ENCODE measurements around the gene MRI1.
"Not testable (repeated sequence)": the region's sequence is repeated elsewhere in the genome, so short reads cannot be mapped to it uniquely, and the experiment has no call there.

MRI1 gene

DNA sequence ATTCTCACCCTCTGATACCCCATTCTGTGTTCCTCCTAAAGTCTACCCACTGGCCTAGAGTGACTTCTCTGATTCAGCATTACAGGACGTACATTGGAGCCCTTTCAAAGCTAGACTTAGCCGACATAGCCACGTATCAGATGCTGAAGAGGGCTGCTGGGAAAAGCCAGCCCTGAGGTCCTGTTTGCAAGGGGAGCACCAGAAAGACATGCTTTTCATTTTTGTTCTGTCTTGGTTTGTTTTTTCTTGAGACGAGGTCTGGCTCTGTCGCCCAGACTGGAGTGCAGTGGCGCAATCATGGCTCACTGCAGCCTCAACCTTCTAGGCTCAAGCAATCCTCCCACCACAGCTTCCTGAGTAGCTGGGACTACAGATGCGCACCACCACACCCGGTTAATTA is 24.7 kb downstream of the MRI1 start:
- in situ Hi-C loops (cut with MboI; ENCODE audit: low sequenced_read_pairs) = no loop called here

DNA sequence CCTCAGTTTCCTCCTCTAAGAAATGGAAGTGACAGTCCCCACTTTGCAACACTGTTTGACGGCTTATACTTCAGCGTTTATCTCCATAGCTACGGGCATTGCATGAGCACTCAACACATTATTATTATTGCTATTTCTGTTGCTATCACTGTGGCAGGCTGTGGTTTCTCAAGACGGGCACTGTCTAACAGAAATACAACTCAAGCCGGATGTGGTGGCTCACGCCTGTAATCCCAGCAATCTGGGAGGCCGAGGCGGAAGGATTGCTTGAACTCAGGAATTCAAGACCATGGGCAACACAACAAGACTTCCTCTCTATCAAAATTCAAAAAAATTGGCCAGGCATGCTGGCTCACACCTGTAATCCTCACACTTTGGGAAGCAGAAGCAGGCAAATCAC is 26.0 kb downstream of the MRI1 start:
- in situ Hi-C loops (cut with MboI; ENCODE audit: low sequenced_read_pairs) = no loop called here

DNA sequence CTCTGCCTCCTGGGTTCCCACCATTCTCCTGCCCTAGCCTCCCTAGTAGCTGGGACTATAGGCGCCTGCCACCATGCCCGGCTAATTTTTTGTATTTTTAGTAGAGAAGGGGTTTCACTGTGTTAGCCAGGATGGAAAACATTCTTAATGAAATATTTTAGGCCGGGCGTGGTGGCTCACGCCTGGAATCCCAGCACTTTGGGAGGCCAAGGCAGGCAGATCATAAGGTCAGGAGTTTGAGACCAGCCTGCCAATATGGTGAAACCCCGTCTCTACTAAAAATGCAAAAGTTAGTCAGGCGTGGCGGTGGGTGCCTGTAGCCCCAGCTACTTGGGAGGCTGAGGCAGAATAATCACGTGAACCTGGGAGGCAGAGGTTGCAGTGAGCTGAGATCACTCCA is 29.0 kb downstream of the MRI1 start:
- in situ Hi-C loops (cut with MboI; ENCODE audit: low sequenced_read_pairs) = not testable (repeated sequence)

DNA sequence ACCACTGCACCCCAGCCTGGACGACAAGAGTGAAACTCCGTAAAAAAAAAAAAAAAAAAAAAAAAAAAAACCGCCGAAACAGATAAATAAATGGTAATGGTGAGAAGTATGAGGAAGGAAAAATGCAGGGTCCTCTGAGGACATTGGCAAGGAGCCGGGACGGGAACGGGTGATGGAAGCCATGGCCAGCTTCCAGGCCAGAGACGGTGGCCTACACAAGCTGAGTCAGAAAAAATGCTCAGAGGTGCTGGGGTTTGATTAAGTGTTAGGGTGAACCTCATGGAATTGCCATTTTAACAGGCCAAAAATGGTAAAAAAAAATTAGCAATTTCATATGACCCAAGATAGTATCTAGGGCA is 30.1 kb downstream of the MRI1 start:
- in situ Hi-C loops (cut with MboI; ENCODE audit: low sequenced_read_pairs) = no loop called here

DNA sequence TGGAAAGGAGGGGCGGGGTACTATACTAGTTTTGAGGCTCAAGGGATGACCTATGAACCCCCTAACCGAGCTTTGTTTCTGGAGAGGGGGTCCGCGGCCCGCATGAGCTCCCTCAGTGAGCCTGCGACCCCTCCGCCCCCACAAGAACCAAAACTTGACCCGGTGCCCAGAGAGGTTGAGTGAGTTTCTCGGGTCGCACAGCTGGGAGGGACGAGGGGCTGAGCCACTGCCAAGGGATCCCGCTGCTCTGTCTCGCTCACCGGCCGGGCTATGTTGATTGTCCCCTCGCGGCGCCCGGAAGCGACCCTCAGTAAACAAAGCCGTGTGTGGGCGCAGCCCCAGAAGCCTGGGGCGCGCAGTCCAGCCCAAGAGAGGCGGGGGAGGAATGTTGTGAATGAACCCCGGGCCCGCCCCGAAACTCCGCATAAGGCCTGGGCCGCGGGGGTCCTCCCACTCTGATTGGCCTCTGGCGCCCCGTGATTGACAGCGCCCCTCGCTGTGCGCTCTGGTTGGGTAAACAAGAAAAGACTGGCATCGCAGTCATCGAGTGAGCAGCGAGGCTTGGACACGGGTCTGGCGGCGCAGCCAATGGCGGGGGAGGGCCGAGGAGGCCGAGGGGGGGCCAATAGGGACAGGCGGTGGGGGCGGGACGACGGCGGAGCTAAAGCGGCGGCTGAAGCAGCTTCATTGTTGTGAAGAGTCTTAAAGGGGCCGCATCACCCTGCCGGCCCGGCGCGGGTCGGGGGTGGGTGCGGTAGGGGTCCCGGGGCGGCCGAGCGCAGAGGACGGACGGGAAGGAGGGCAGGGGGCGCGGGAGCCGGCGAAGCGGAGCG is 30.7 kb downstream of the MRI1 start, which contains the start of gene ZSWIM4:
Gene ZSWIM4, plus strand, starts transcription at position 687 of the 833 bp plus-strand sequence. CDS start 206 bp downstream, outside the sequence.
- in situ Hi-C loops (cut with MboI; ENCODE audit: low sequenced_read_pairs) = no loop called here

DNA sequence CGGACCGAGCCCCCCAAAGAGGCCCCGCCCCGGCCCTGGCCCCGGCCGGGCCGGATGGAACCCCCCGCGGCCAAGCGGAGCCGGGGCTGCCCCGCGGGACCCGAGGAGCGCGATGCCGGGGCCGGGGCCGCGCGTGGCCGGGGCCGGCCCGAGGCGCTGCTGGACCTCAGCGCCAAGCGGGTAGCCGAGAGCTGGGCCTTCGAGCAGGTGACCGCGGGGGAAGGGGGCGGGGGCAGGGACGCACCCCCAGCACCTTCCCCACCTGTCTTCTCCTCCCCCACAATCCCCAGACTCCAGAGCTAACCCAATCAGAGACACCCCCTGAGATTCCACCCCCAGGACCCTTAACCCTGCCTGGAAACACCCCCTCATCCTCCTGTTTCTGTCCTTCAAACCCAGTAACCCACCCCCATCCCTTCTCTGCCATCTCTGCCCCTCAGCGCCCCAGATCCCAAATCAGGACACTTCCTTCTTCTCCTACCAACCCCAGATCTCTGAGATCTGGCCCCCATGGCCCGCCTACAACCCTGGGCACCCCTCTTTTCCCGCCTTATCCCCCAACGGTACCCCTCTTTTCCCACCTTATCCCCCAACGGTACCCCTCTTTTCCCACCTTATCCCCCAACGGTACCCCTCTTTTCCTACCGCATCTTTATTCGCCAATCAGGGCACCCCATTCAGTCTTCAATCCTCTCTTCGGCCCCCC is 31.4 kb downstream of the MRI1 start:
- in situ Hi-C loops (cut with MboI; ENCODE audit: low sequenced_read_pairs) = no loop called here

DNA sequence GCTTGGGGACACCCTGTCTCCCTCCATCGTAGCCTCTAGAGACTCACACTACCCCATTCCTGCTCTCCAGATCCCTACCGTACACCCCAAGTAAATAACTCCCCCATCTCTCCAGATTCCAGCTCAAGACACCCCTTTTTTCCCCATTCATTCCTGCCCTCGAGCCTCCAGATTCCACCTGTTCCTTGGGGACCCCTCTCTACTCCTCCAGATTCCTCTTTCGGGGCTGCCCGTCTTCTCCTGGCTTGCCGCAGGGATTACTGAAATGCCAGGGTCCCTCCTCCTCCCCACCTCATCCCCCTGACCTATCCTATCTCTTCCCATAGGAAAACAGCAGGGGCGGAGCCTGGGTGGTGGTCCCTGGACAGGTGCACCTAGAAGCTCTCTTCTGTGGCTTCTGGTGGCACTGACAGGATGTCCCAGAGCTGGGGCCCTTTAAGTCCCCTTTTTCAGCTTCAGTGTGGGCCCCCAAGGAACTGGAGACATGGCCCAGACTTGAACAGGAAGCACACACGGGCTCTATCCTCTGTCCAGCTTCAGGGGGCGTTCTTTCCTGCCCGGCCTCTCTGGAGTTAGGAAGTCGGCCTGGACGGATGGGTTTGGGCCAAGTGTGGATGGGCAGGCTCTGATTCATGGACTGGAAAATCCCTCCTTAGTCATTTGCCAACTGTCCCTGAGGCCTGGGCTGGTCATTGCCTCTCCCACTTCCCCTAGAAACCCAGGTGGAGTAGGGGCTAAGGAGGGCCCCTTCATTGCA is 32.2 kb downstream of the MRI1 start:
- in situ Hi-C loops (cut with MboI; ENCODE audit: low sequenced_read_pairs) = no loop called here

DNA sequence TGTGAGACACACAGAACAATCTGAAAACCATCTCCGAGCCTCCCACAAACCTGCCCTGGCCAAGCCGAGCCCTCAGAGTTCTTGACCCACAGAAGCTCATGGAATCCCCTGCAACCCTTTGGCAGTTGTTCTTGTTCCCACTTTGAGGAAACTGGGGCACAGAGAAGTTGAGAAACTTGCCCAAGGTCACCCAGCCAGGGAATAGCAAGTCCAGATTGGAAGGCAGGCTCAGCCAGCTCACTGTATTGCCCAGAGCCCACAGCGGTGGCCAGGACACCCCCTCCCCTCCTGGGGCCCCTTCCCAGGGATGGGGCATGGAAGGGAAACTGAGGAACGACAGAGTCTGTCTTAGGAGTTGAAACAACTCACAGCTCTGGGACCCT is 32.7 kb downstream of the MRI1 start:
- in situ Hi-C loops (cut with MboI; ENCODE audit: low sequenced_read_pairs) = no loop called here

DNA sequence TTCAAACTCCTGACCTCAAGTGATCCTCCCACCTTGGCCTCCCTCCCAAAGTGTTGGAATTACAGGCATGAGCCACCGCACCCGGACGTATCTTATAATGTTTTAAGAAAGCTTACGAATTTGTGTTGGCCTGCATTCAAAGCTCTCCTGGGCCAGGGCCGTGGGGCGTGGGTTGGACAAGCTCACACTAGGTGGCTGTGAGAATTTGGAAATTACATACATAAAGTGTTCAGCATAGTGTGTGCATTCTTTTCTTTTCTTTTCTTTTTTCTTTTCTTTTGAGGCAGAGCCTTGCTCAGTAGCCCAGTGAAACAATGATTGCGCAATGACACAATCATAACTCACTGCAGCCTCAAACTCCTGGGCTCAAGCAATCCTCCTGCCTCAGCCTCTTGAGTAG is 33.5 kb downstream of the MRI1 start:
- in situ Hi-C loops (cut with MboI; ENCODE audit: low sequenced_read_pairs) = no loop called here

DNA sequence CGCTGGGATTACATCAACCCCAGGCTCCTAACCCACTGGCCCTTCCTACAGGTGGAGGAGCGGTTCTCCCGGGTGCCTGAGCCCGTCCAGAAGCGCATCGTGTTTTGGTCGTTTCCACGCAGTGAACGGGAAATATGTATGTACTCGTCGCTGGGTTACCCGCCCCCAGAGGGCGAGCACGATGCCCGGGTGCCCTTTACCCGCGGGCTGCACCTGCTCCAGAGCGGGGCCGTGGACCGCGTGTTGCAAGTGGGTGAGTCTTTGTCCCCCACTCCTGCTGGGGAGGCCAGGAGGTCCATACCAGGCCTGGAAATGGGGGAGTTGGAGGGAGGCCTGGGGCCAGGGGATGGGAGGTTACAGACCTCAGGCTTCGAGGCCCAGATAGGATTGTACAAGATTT is 35.3 kb downstream of the MRI1 start:
- in situ Hi-C loops (cut with MboI; ENCODE audit: low sequenced_read_pairs) = no loop called here

DNA sequence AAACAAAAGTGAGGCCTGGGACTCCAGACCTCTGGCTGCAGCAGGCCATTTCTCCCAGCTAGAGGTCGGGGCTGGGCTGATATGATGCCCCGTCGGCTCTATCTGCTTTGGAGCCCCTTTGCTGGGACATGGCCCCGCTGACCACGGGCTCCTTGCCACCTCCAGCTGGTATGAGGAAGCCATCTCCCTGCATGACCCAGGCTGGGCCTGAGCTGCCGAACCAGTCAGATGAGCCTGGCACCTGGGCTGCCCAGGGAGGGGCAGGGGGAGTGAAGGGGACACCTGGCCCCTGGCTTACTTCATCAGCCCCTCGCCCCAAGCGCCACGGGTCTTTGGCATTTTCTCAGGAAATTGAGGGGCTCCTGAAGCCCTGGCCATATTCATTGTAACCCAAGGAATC is 38.7 kb downstream of the MRI1 start:
- in situ Hi-C loops (cut with MboI; ENCODE audit: low sequenced_read_pairs) = no loop called here

DNA sequence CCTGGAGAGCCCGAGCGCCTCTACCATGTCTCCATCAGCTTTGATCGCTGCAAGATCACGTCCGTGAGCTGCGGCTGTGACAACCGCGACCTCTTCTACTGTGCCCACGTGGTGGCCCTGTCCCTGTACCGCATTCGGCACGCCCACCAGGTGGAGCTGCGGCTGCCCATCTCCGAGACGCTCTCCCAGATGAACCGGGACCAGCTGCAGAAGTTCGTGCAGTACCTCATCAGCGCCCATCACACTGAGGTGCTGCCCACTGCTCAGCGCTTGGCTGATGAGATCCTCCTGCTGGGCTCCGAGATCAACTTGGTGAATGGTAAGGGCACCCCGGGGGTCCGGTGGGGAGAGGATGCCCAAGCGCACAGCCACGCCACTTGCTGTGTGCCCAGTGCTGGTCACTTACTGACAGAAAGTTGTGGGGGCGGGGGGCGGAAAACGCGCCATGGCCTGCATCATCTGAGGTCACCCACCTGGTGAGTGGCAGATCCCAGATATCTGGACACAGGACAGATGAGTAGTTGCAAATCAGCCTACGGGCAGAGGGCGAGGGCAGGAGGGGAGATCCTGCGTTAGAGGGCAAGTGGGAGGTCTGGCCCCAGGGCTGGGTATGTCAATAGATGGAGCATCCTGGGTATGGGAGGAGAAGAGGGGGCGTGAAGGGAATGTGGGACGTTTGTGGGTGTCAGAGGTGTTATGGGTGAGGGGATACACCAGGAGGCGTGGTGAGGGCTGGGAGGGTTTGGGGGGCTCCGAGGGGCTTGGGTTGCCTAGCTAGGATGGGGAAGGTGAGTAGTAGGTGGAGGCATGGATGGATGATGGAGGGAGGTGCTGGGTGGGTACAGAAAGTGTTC is 40.7 kb downstream of the MRI1 start:
- in situ Hi-C loops (cut with MboI; ENCODE audit: low sequenced_read_pairs) = no loop called here

DNA sequence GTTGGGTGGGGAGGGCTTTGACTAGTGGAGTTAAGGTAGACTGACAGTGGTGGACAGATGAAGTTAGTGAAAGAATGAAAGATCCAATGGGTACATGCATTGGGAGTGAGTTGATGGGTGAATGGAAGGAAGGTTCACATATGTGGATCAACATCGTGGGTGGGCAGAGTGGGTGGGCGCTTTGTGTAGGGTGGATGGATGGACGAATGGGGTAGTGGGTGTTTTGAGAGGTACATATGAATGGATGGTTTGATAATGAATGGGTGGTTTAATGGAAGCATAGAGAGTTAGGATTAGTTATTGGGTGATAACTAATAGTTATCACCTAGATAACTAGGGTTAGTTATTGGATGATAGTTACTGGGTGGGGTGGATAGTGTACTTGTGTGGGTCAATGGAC is 42.4 kb downstream of the MRI1 start:
- in situ Hi-C loops (cut with MboI; ENCODE audit: low sequenced_read_pairs) = no loop called here

DNA sequence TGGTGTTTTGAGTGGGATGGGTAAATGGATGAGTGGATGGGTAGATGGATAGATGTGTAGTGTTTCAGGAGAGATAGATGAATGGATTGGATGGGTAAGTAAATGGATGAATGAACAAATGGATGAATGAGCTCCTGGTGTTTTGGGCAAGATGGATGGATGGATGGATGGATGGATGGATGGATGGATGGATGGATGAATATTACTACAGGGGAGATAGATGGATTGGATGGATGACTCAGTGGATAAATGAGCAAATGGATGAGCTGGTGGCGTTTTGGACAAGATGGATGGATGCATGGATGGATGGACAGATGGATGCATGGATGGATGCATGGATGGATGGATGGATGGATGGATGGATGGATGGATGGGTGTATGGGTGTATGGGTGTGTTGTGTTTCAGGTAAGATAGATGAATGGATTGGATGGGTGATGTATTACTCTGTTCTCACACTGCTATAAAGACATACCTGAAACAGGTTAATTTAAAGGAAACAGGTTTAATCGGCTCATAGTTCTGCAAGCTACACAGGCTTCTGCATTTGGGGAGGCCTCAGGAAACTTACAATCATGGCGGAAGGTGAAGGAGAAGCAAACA is 43.2 kb downstream of the MRI1 start:
- in situ Hi-C loops (cut with MboI; ENCODE audit: low sequenced_read_pairs) = no loop called here

DNA sequence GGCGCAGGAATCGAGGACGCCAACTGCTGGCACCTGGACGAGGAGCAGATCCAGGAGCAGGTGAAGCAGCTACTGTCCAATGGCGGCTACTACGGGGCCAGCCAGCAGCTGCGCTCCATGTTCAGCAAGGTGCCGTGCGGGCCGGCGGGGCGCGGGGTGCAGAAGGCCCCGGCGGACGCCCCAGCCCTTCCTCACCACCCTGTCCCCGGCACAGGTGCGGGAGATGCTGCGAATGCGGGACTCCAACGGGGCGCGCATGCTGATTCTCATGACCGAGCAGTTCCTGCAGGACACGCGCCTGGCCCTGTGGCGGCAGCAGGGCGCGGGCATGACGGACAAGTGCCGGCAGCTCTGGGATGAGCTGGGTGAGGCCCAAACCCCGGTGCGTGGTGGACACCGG is 44.5 kb downstream of the MRI1 start:
- in situ Hi-C loops (cut with MboI; ENCODE audit: low sequenced_read_pairs) = no loop called here

DNA sequence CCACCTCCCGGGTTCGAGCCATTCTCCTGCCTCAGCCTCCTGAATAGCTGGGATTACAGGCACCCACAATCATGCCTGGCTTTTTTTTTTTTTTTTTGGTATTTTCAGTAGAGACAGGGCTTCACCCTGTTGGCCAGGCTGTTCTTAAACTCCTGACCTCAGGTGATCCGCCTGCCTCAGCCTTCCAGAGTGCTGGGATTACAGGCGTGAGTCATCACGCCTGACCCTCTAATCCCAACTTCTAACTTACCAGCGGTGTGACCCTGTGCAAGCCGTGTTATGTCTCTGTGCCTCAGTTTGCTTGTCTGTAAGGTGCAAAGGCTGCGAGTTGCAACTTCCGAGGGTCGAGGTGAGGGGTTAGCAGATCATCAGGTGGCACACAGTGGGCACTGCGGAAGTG is 48.2 kb downstream of the MRI1 start:
- in situ Hi-C loops (cut with MboI; ENCODE audit: low sequenced_read_pairs) = no loop called here

DNA sequence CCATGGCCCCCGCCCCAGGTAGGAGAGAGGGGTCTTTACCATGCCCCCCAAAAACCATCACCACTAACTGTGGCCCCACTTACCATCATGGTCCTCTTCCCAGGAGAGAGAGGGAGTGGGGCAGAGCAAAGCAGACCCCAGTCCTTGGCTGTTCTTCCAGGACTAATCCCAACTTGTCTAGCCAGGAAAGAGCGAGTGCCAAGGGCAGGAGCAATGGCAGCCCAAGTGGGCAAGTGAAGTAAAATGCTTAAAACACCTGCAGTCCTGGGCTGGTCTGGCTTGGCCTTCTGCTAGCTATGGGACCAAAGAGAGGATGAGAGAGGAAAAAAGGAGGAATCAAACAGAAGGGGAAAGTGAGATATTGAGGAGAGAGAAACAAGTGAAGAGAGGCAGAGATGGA is 48.8 kb downstream of the MRI1 start:
- in situ Hi-C loops (cut with MboI; ENCODE audit: low sequenced_read_pairs) = no loop called here

DNA sequence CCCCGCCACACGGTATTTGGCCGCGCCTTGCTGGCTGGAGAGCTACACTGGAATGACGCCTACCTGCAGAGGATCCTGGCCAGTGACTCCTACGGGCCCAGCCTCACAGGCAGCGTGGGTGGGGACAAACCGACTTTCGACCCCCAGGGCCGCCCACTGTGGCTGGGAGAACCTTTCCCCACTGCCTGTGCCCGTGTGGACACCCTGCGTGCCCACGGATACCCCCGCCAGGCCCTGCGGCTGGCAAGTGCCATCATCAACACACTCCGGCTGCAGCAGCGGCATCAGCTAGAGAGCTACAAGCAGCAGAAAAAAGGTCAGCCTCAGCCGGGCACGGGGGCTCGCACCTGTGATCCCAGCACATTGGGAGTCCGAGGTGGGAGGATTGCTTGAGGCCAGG is 50.2 kb downstream of the MRI1 start:
- in situ Hi-C loops (cut with MboI; ENCODE audit: low sequenced_read_pairs) = no loop called here

DNA sequence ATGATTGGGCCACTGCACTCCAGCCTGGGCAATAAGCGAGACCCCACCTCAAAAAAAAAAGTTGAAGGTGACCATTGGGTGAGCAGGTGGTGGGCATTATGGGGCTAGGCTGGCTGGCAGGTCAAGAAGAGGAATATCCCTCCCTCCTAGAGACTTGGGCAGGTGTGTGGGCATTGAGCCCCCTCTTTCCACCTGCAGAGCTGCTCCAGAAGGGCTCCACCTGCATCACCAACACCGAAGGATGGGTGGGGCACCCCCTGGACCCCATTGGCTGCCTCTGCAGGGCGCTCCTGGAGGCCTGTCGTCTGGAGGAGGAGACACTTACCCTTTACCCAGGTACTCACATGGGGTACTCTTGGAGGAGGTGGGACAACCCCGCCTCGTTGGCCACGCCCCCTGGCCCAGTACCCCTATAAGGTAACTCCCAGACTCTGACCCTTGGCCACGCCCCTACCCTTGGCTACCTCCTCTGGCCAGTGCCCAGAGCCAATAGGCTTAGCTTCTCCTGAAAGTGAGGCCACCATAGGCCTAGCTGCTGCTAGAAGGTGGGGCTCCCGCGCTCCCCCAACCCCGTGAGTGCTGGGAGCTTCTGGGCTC is 52.8 kb downstream of the MRI1 start:
- in situ Hi-C loops (cut with MboI; ENCODE audit: low sequenced_read_pairs) = no loop called here
